ENCODE measurements around the gene PIWIL1. TPM values are rescaled to one million over a fixed set of nuclear protein-coding genes. Genes with fewer than 3 reads are reported as not detected.

The PIWIL1 gene
- total RNA-seq, 1 experiment from 2014 or later: not detected

GRCh38 chr12:130300737-130301535 is 36.8 kb upstream of the PIWIL1 start:
- CTCF ChIA-PET: no interaction called here
- no peak for ATAC-seq
- no TSS peak for BruUV-seq (replicated peaks)

GRCh38 chr12:130301559-130301958 is 36.1 kb upstream of the PIWIL1 start:
- no peaks in the 10 kb centered on the region for H3K27me3 ChIP-seq (ENCODE audit: insufficient read depth, low read length)
- ChIA-PET RAD21 (ENCODE audit: low non-redundant PET in 1 of 2, low total read pairs in 2 of 2, uncharacterized antibody in 2 of 2, unreplicated experiment in 2 of 2) (no interaction called here), CTCF (no interaction called here), POLR2A (no interaction called here)
- no TSS peak for BruUV-seq (replicated peaks)
- H3K4me1 ChIP-seq (ENCODE audit: control insufficient read depth in 1 of 2, insufficient read depth in 2 of 2, low read length in 2 of 2): no peaks in the 10 kb centered on the region
- DNase-seq (ENCODE audit: low read depth, low spot score) (no peak), ATAC-seq (no peak)
- H2AFZ ChIP-seq (ENCODE audit: low read depth, low read length, poor library complexity, severe bottlenecking): no peak overlapping the region
- TF ChIP-seq EGR1 (IDR thresholded peaks at IDR 0.05; ENCODE audit: low read depth) (no peak), ZBTB33 (IDR thresholded peaks at IDR 0.05; ENCODE audit: extremely low read depth, insufficient replicate concordance, low read length) (no peak), TCF7L2 (IDR thresholded peaks at IDR 0.05; ENCODE audit: borderline replicate concordance, extremely low read depth, insufficient read depth, insufficient read length) (no peak), ZNF274 (IDR thresholded peaks at IDR 0.05; ENCODE audit: low read depth, low read length) (no peak), POLR2A (IDR thresholded peaks at IDR 0.05; ENCODE audit: borderline replicate concordance, extremely low read depth, insufficient read depth, insufficient read length) (no peak), EZH2 (IDR thresholded peaks at IDR 0.05) (no peak), SIN3A (IDR thresholded peaks at IDR 0.05; ENCODE audit: low read depth) (no peak), FOSL1 (IDR thresholded peaks at IDR 0.05; ENCODE audit: low read depth) (no peak), CTCF (IDR thresholded peaks at IDR 0.05 in 2 of 3, conservative IDR thresholded peaks at IDR 0.05 in 1 of 3; ENCODE audit: borderline replicate concordance in 1 of 3, insufficient read depth in 1 of 3, low read depth in 2 of 3, low read length in 2 of 3) (no peak), POLR2AphosphoS5 (IDR thresholded peaks at IDR 0.05; ENCODE audit: low read depth, low read length) (no peak), MAX (IDR thresholded peaks at IDR 0.05) (no peak), EZH2phosphoT487 (IDR thresholded peaks at IDR 0.05; ENCODE audit: borderline replicate concordance) (no peak), ZFX (IDR thresholded peaks at IDR 0.05) (no peak), JUND (IDR thresholded peaks at IDR 0.05) (no peak)
- H3K4me2 ChIP-seq (ENCODE audit: low read length): no peak overlapping the region
- H3K9me2 ChIP-seq (ENCODE audit: insufficient read depth): no peaks in the 10 kb centered on the region
- no peaks in the 10 kb centered on the region for H4K20me1 ChIP-seq (ENCODE audit: insufficient read depth)
- H3K36me3 ChIP-seq (ENCODE audit: control insufficient read depth in 1 of 2, insufficient read depth in 2 of 2, low read length in 2 of 2): no peaks in the 10 kb centered on the region
- no peak overlapping the region for H3K9ac ChIP-seq (ENCODE audit: low read length)
- intact Hi-C loops (cut with micrococcal nuclease): no loop called here
- H3K27ac ChIP-seq (ENCODE audit: low read depth, low read length): no peak overlapping the region
- peaks cover 0 to 15% of the 10 kb centered on the region in 2 experiments; a peak in 1 of 4 replicates for H3K9me3 ChIP-seq (ENCODE audit: control insufficient read depth in 1 of 2, insufficient read depth in 1 of 2, low read depth in 1 of 2, low read length in 2 of 2)
- H3K4me3 ChIP-seq (replicated peaks in 1 of 2; ENCODE audit: low read depth in 1 of 2, low read length in 2 of 2): no peak overlapping the region
- no peaks in the 10 kb centered on the region for H3K79me2 ChIP-seq (ENCODE audit: insufficient read depth, low read length)

More at GRCh38 chr12:130300737-130301535, 36.8 kb upstream of the PIWIL1 start:
- H3K9me3 ChIP-seq (ENCODE audit: control insufficient read depth in 1 of 2, insufficient read depth in 1 of 2, low read depth in 1 of 2, low read length in 2 of 2): peaks cover 0 to 15% of the 10 kb centered on the region in 2 experiments; a peak in 1 of 4 replicates
- H2AFZ ChIP-seq (ENCODE audit: low read depth, low read length, poor library complexity, severe bottlenecking): no peak overlapping the region
- no peak overlapping the region for H3K27ac ChIP-seq (ENCODE audit: low read depth, low read length)
- ChIA-PET POLR2A (no interaction called here), RAD21 (ENCODE audit: low non-redundant PET in 1 of 2, low total read pairs in 2 of 2, uncharacterized antibody in 2 of 2, unreplicated experiment in 2 of 2) (no interaction called here)
- no peaks in the 10 kb centered on the region for H3K36me3 ChIP-seq (ENCODE audit: control insufficient read depth in 1 of 2, insufficient read depth in 2 of 2, low read length in 2 of 2)
- H3K4me3 ChIP-seq (replicated peaks in 1 of 2; ENCODE audit: low read depth in 1 of 2, low read length in 2 of 2): no peak overlapping the region
- H3K4me2 ChIP-seq (ENCODE audit: low read length): no peak overlapping the region
- H3K79me2 ChIP-seq (ENCODE audit: insufficient read depth, low read length): no peaks in the 10 kb centered on the region
- TF ChIP-seq YY1 (IDR thresholded peaks at IDR 0.05; ENCODE audit: extremely low read depth, insufficient replicate concordance, low read depth, low read length): no peak
- TF ChIP-seq EZH2phosphoT487 (IDR thresholded peaks at IDR 0.05; ENCODE audit: borderline replicate concordance): no peak
- no peaks in the 10 kb centered on the region for H3K9me2 ChIP-seq (ENCODE audit: insufficient read depth)
- no peaks in the 10 kb centered on the region for H3K27me3 ChIP-seq (ENCODE audit: insufficient read depth, low read length)
- DNase-seq (ENCODE audit: low read depth, low spot score): no peak
- no peaks in the 10 kb centered on the region for H3K4me1 ChIP-seq (ENCODE audit: control insufficient read depth in 1 of 2, insufficient read depth in 2 of 2, low read length in 2 of 2)
- intact Hi-C loops (cut with micrococcal nuclease): no loop called here
- H3K9ac ChIP-seq (ENCODE audit: low read length): no peak overlapping the region
- H4K20me1 ChIP-seq (ENCODE audit: insufficient read depth): no peaks in the 10 kb centered on the region
